Transverse colon (tissue), 4 donors: ENCODE measurements around the gene GET3. TPM values are rescaled to one million over a fixed set of nuclear protein-coding genes. Genes with fewer than 3 reads are reported as not detected.

Experiments used
- DNase-seq: peaks from one replicate; pipeline ENCODE4 v3.0.0-alpha.2; 2019
- H3K27ac ChIP-seq, 4 donors: fragments of 200-600 bp; sonication (generic); 2 replicates each; pipeline ENCODE4 v1.5.1; 2016 to 2018; ENCODE audit warnings: inconsistent platforms in 4 of 4
- H3K27me3 ChIP-seq: fragments of 200-600 bp; sonication (generic); 2 replicates; pipeline ENCODE4 v1.5.1; 2017; ENCODE audit warnings: inconsistent platforms
- H3K36me3 ChIP-seq, 4 donors: fragments of 200-600 bp; sonication (generic); 2 replicates each; pipeline ENCODE4 v1.5.1; 2017 to 2019; ENCODE audit warnings: inconsistent platforms in 4 of 4
- H3K4me1 ChIP-seq, 4 donors: fragments of 200-600 bp; sonication (generic); 2 replicates each; pipeline ENCODE4 v1.5.1; 2017 to 2020; ENCODE audit warnings: inconsistent platforms in 4 of 4
- H3K4me3 ChIP-seq, 4 donors: fragments of 200-600 bp; sonication (generic); 1 replicate in 1 of 4; 2 replicates in 3 of 4; pipeline versions ENCODE4 v1.5.1 to v1.6.1; 2017 to 2019; ENCODE audit warnings: inconsistent platforms in 4 of 4
- H3K9me3 ChIP-seq, 2 donors: fragments of 200-600 bp; sonication (generic); 2 replicates each; pipeline ENCODE4 v1.5.1; 2017 to 2019; ENCODE audit warnings: inconsistent platforms in 2 of 2
- EP300 ChIP-seq: sonication (generic); formaldehyde crosslinking; IDR thresholded peaks from one replicate; pipeline ENCODE4 v1.6.1; 2017; ENCODE audit warnings: antibody characterized with exemption, low read depth
- POLR2A ChIP-seq: fragments of 450-650 bp; IDR thresholded peaks from one replicate; pipeline ENCODE4 v1.6.1; 2016; ENCODE audit warnings: antibody characterized with exemption, mild to moderate bottlenecking, moderate library complexity
- POLR2AphosphoS5 ChIP-seq, 3 donors: sonication (generic); formaldehyde crosslinking; IDR thresholded peaks; one replicate each; pipeline ENCODE4 v1.6.1; 2016; ENCODE audit warnings: antibody characterized with exemption in 3 of 3
- WGBS, 2 donors: methylation state at CpG; one replicate each; pipeline ENCODE4 v1.1.5; 2018; ENCODE audit warnings: low coverage in 1 of 2; 5-methylcytosine and 5-hydroxymethylcytosine counted together
- in situ Hi-C, 4 donors: fragments of 200-750 bp; cut with MboI; loops; one replicate each; pipeline versions ENCODE4 v1.15.0 to v1.15.1; 2017; ENCODE audit warnings: low sequenced_read_pairs in 3 of 4, low pct_ligation_motif_present in 1 of 4, low pct_unique_long_range_greater_than_20kb in 1 of 4
- intact Hi-C: fragments of 100-400 bp; cut with DNase I; formaldehyde crosslinking; loops from one replicate; pipeline ENCODE4 v1.15.1; 2023; ENCODE audit warnings: low total_unique reads
- total RNA-seq, 4 donors: library from RNA; depleted of rRNA; stranded (reverse); fragments of >200 nt; gene quantifications; one replicate each; pipeline ENCODE4 v1.1.0, GENCODE V29; 2016
- TF ChIP-seq, protein P1 (sequence below), 5 experiments: fragments of 200-600 bp in 3 of 5; fragments of 450-650 bp in 2 of 5; sonication (generic) in 3 of 5; IDR thresholded peaks; 1 replicate in 2 of 5; 2 replicates in 3 of 5; pipeline ENCODE4 v1.5.1; 2016 to 2017; ENCODE audit warnings: antibody characterized with exemption in 5 of 5, inconsistent platforms in 3 of 5, mild to moderate bottlenecking in 2 of 5, moderate library complexity in 1 of 5

The GET3 gene
- total RNA-seq, 4 donors from 2014 or later, result 18.3 to 75.2 (median 43.6) TPM

DNA sequence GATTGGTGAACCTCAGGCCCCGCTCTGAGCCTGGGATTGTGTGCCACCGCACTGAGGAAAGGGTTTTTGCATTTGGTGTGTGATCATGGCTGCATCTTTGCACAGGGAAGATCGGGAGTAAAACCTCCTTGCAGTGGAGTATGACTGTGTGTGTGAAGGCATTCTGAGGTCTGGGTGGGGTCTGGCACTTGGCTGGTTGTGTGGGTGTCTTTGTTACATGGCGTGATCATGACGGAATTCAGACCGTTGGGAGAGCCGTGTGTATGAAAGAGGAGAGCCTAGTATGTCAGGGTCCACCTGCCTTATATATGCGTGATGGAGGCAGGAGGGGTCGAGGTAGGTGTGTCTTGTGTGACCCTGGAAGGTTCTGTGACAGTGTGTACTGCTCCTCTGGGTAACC is 13.6 kb downstream of the GET3 start:
- Histone ChIP-seq H3K27me3 (peaks cover 19% of the 10 kb centered on the region), H3K36me3 (peaks cover 0 to 13% (median 7%) of the 10 kb centered on the region in 4 donors), H3K9me3 (no peaks in the 10 kb centered on the region), H3K27ac (peak overlapping the region; percentile 38 to 52 (median 46)), H3K4me1 (peaks cover 0 to 5% (median 0%) of the 10 kb centered on the region in 4 donors), H3K4me3 (no peak overlapping the region)
- intact Hi-C loops (no loop called here), in situ Hi-C loops (loop anchor here in 1 of 4 donors (10.0 kb wide), 1 partner anchor 94 kb away; no protein-coding TSS in a partner anchor)
- DNase-seq, result no peak
- 47 to 57% methylated on average over 7 to 9 of the region's 9 CpGs for WGBS, 2 donors
- TF ChIP-seq POLR2AphosphoS5 (IDR thresholded peaks at IDR 0.05) (no peak), POLR2A (no peak), EP300 (no peak)
- TF ChIP-seq, protein P1, sequence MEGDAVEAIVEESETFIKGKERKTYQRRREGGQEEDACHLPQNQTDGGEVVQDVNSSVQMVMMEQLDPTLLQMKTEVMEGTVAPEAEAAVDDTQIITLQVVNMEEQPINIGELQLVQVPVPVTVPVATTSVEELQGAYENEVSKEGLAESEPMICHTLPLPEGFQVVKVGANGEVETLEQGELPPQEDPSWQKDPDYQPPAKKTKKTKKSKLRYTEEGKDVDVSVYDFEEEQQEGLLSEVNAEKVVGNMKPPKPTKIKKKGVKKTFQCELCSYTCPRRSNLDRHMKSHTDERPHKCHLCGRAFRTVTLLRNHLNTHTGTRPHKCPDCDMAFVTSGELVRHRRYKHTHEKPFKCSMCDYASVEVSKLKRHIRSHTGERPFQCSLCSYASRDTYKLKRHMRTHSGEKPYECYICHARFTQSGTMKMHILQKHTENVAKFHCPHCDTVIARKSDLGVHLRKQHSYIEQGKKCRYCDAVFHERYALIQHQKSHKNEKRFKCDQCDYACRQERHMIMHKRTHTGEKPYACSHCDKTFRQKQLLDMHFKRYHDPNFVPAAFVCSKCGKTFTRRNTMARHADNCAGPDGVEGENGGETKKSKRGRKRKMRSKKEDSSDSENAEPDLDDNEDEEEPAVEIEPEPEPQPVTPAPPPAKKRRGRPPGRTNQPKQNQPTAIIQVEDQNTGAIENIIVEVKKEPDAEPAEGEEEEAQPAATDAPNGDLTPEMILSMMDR (IDR thresholded peaks at IDR 0.05), result no peak

- DNase-seq, result peak; percentile 37
- WGBS, 2 donors, result 26 to 36% methylated on average over 6 to 14 of the region's 14 CpGs
- in situ Hi-C loops (loop anchor here in 1 of 4 donors (10.0 kb wide), 1 partner anchor 93 kb away; no protein-coding TSS in a partner anchor), intact Hi-C loops (no loop called here)
- TF ChIP-seq, protein P1 (IDR thresholded peaks at IDR 0.05), result no peak
- TF ChIP-seq POLR2A (peak; percentile 34), EP300 (no peak), POLR2AphosphoS5 (IDR thresholded peaks at IDR 0.05) (peak in 2 of 3 donors; percentile 5 to 29)
- peaks cover 0 to 13% (median 7%) of the 10 kb centered on the region in 4 donors for H3K36me3 ChIP-seq
- H3K4me1 ChIP-seq, result peaks cover 0 to 5% (median 0%) of the 10 kb centered on the region in 4 donors
- peak within 1 kb of the TSS in 3 of 4 donors; percentile 8 to 37 (median 18) for H3K4me3 ChIP-seq
- peak within 1 kb of the TSS; percentile 38 to 60 (median 46) for H3K27ac ChIP-seq
- peaks cover 19% of the 10 kb centered on the region for H3K27me3 ChIP-seq
- no peaks in the 10 kb centered on the region for H3K9me3 ChIP-seq
Measured at GRCh38 chr19:12751635-12752034, 14.3 kb downstream of the GET3 start, which contains the start of gene BEST2. Gene BEST2, plus strand, starts transcription at chr19:12751791. Its CDS starts 802 bp downstream, at chr19:12752593.

DNA sequence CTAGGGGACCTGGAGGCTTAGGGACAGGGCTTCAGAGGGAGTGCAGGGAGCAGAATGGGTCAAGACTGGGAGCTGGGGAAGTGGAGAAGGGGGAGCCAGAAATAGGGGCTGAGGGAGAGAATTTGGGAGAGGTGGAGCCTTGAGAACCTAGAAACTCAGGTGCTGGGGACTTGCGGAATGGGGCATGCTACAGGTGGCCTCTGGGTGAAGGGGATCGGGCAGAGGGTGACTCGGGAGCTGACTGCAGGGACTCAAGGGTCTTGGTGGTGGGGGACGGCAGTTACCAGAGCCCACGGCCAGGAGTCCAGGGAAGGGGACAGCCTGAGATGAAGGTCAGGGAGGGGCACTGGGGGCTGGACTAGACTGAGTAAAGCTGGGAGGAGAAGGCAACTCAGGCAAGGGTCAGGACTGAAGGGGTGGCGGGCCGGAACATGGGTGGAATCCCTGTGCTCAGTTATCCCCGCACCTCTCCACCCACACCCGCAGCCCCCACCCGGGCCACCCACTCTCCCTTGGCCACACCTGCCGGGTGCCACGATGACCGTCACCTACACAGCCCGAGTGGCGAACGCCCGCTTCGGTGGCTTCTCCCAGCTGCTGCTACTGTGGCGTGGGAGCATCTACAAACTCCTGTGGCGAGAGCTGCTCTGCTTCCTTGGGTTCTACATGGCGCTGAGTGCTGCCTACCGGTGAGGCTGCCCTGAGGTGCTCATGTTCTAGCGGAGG is 14.9 kb downstream of the GET3 start:
- intact Hi-C loops (no loop called here), in situ Hi-C loops (loop anchor here in 1 of 4 donors (10.0 kb wide), 1 partner anchor 93 kb away; no protein-coding TSS in a partner anchor)
- H3K36me3 ChIP-seq, result peaks cover 0 to 7% (median 4%) of the 10 kb centered on the region in 4 donors
- DNase-seq, result no peak
- WGBS, 2 donors, result 61 to 80% methylated on average over 1 to 22 of the region's 23 CpGs
- peaks cover under 1 to 8% (median 3%) of the 10 kb centered on the region in 4 donors for H3K4me1 ChIP-seq
- no peaks in the 10 kb centered on the region for H3K9me3 ChIP-seq
- H3K4me3 ChIP-seq, result peak overlapping the region in 3 of 4 donors; percentile 8 to 37 (median 18)
- peak overlapping the region; percentile 10 to 60 (median 41) for H3K27ac ChIP-seq
- TF ChIP-seq POLR2AphosphoS5 (IDR thresholded peaks at IDR 0.05) (no peak), EP300 (no peak), POLR2A (no peak)
- TF ChIP-seq, protein P1 (IDR thresholded peaks at IDR 0.05), result no peak
- H3K27me3 ChIP-seq, result peaks cover 19% of the 10 kb centered on the region

- no peak overlapping the region for H3K27ac ChIP-seq
- WGBS, 2 donors, result 83% methylated on average over 49 of the region's 50 CpGs; no CpG with 5 or more reads in 1 of the 2 donors
- intact Hi-C loops (no loop called here), in situ Hi-C loops (loop anchor here in 1 of 4 donors (10.0 kb wide), 1 partner anchor 90 kb away; no protein-coding TSS in a partner anchor)
- H3K9me3 ChIP-seq, result no peaks in the 10 kb centered on the region
- peaks cover 8 to 16% (median 12%) of the 10 kb centered on the region in 4 donors for H3K4me1 ChIP-seq
- H3K36me3 ChIP-seq, result no peaks in the 10 kb centered on the region
- TF ChIP-seq, protein P1 (IDR thresholded peaks at IDR 0.05), result no peak
- TF ChIP-seq EP300, result no peak
- no peak for TF ChIP-seq POLR2AphosphoS5 (IDR thresholded peaks at IDR 0.05)
- no peak for TF ChIP-seq POLR2A
- no peak for DNase-seq
- peaks cover 19% of the 10 kb centered on the region for H3K27me3 ChIP-seq
- no peak overlapping the region for H3K4me3 ChIP-seq
Measured at GRCh38 chr19:12754465-12755196, 17.3 kb downstream of the GET3 start.
